ENCODE measurements around the gene ATF6B.

Gene ATF6B
- total RNA-seq = 55.5 to 71.8 (median 64.1) reads per million in 3 donors

DNA sequence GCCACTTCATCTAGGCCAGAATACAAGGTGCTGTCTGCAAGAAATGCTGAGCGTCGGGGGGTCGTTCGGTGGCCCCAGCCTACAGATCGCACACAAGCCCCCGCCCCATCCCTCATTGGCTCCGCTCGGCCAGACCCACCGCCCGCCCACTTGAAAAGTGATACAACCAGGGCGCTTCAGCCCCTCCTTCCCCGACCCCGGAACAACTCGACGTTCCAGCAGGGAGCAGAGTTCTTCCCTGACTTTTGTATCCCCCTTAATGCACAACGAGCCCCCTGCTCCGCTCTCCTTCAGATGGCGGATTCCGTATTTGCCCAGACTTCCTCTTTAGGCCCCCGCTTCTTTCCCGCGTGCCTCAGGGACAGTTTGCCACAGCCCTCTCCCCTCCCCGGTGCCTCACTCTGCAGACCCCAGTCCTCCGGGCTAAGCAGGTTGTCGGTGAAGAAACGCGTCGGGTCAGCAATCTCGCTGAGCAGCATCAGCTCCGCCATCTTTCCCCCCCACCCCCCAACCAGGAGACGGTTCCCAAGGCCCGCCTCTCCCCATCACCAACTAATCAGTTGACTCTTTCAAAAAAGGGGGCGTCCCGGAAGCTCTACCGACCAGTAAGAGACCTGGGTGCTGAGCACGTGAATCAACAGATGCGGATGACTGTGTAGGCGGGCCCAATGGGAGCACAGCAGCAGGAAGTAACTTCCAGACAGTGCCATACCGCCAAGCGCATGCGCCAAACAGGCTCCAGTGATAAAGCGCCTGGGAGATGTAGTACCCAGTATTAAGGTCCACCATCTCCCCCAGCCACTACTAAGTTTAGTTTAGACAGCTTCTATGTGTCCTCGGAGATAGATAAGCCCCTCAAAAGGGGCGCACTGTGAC lies at the start of gene ATF6B:
Gene ATF6B (minus strand): TSS at position 530 of the 876 bp plus-strand sequence. CDS start 39 bp downstream, at position 491.
- Histone ChIP-seq H3K4me3 (ENCODE audit: insufficient read depth, low read depth, low read length, poor library complexity, severe bottlenecking) (peak within 1 kb of the TSS; percentile 94), H3K36me3 (ENCODE audit: control insufficient read depth, insufficient read depth, low read length) (peaks cover 18% of the 10 kb centered on the region), H3K27me3 (replicated peaks; ENCODE audit: control insufficient read depth, insufficient read depth, low read length, poor library complexity, severe bottlenecking) (no peaks in the 10 kb centered on the region), H3K9me3 (ENCODE audit: control insufficient read depth, low read length) (no peaks in the 10 kb centered on the region), H3K27ac (ENCODE audit: insufficient read depth, low read length, poor library complexity, severe bottlenecking) (peak within 1 kb of the TSS; percentile 82), H3K4me1 (ENCODE audit: control insufficient read depth, insufficient read depth, low read length, poor library complexity, severe bottlenecking) (peaks cover 23% of the 10 kb centered on the region)
- peak; percentile 95 to 98 (median 96) for DNase-seq

- H3K4me3 ChIP-seq (ENCODE audit: insufficient read depth, low read depth, low read length, poor library complexity, severe bottlenecking) = peak overlapping the region; percentile 59
- no peaks in the 10 kb centered on the region for H3K9me3 ChIP-seq (ENCODE audit: control insufficient read depth, low read length)
- peaks cover 31% of the 10 kb centered on the region for H3K4me1 ChIP-seq (ENCODE audit: control insufficient read depth, insufficient read depth, low read length, poor library complexity, severe bottlenecking)
- H3K27ac ChIP-seq (ENCODE audit: insufficient read depth, low read length, poor library complexity, severe bottlenecking) = peak overlapping the region; percentile 95
- H3K27me3 ChIP-seq (replicated peaks; ENCODE audit: control insufficient read depth, insufficient read depth, low read length, poor library complexity, severe bottlenecking) = no peaks in the 10 kb centered on the region
- DNase-seq = no peak
- peaks cover 16% of the 10 kb centered on the region for H3K36me3 ChIP-seq (ENCODE audit: control insufficient read depth, insufficient read depth, low read length)
Observed at GRCh38 chr6:32177183-32177787, 49.2 kb upstream of the ATF6B start.

- no peak for DNase-seq
- H3K36me3 ChIP-seq (ENCODE audit: control insufficient read depth, insufficient read depth, low read length) = peaks cover 11% of the 10 kb centered on the region
- peak overlapping the region; percentile 88 for H3K4me3 ChIP-seq (ENCODE audit: insufficient read depth, low read depth, low read length, poor library complexity, severe bottlenecking)
- H3K9me3 ChIP-seq (ENCODE audit: control insufficient read depth, low read length) = no peaks in the 10 kb centered on the region
- H3K27ac ChIP-seq (ENCODE audit: insufficient read depth, low read length, poor library complexity, severe bottlenecking) = peak overlapping the region; percentile 95
- no peaks in the 10 kb centered on the region for H3K27me3 ChIP-seq (replicated peaks; ENCODE audit: control insufficient read depth, insufficient read depth, low read length, poor library complexity, severe bottlenecking)
- H3K4me1 ChIP-seq (ENCODE audit: control insufficient read depth, insufficient read depth, low read length, poor library complexity, severe bottlenecking) = peaks cover 31% of the 10 kb centered on the region
Observed at GRCh38 chr6:32176476-32177182, 48.6 kb upstream of the ATF6B start.

- H3K27ac ChIP-seq (ENCODE audit: insufficient read depth, low read length, poor library complexity, severe bottlenecking) = peak within 1 kb of the TSS; percentile 95
- peaks cover 33% of the 10 kb centered on the region for H3K4me1 ChIP-seq (ENCODE audit: control insufficient read depth, insufficient read depth, low read length, poor library complexity, severe bottlenecking)
- DNase-seq = peak; percentile 86 to 93 (median 92)
- no peaks in the 10 kb centered on the region for H3K27me3 ChIP-seq (replicated peaks; ENCODE audit: control insufficient read depth, insufficient read depth, low read length, poor library complexity, severe bottlenecking)
- peaks cover 5% of the 10 kb centered on the region for H3K36me3 ChIP-seq (ENCODE audit: control insufficient read depth, insufficient read depth, low read length)
- H3K9me3 ChIP-seq (ENCODE audit: control insufficient read depth, low read length) = no peaks in the 10 kb centered on the region
- peak within 1 kb of the TSS; percentile 88 for H3K4me3 ChIP-seq (ENCODE audit: insufficient read depth, low read depth, low read length, poor library complexity, severe bottlenecking)
Observed at GRCh38 chr6:32175711-32176475, 47.8 kb upstream of the ATF6B start, which contains the start of gene AGPAT1. Gene AGPAT1, minus strand, starts transcription at chr6:32176084. Its CDS starts 4,588 bp downstream, at chr6:32171496.

DNA sequence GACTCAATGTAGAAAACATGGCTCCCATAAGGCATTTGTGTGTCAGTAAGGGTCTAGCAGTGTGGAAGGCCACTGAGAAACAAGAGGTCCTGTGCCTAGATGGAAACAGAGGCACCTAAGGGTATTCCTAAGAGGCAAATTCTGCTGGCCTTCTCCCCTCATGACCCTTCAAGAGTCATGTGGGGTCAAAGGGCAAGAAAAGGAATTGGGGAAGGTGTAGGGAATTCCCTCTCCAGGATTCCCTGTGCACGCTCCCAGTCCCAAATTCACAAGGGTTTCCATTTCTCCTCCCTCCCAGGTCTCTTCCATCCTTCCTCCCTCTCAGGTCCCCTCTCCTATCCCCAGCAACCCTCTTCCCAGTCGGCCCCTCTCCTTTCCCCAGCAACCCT lies 47.3 kb upstream of the ATF6B start:
- peak overlapping the region; percentile 95 for H3K27ac ChIP-seq (ENCODE audit: insufficient read depth, low read length, poor library complexity, severe bottlenecking)
- no peaks in the 10 kb centered on the region for H3K9me3 ChIP-seq (ENCODE audit: control insufficient read depth, low read length)
- H3K27me3 ChIP-seq (replicated peaks; ENCODE audit: control insufficient read depth, insufficient read depth, low read length, poor library complexity, severe bottlenecking) = no peaks in the 10 kb centered on the region
- peak overlapping the region; percentile 88 for H3K4me3 ChIP-seq (ENCODE audit: insufficient read depth, low read depth, low read length, poor library complexity, severe bottlenecking)
- DNase-seq = no peak
- peaks cover 5% of the 10 kb centered on the region for H3K36me3 ChIP-seq (ENCODE audit: control insufficient read depth, insufficient read depth, low read length)
- H3K4me1 ChIP-seq (ENCODE audit: control insufficient read depth, insufficient read depth, low read length, poor library complexity, severe bottlenecking) = peaks cover 33% of the 10 kb centered on the region

GRCh38 chr6:32174416-32174815 lies 46.4 kb upstream of the ATF6B start:
- Histone ChIP-seq H3K27ac (ENCODE audit: insufficient read depth, low read length, poor library complexity, severe bottlenecking) (no peak overlapping the region), H3K36me3 (ENCODE audit: control insufficient read depth, insufficient read depth, low read length) (peaks cover 12% of the 10 kb centered on the region), H3K4me1 (ENCODE audit: control insufficient read depth, insufficient read depth, low read length, poor library complexity, severe bottlenecking) (peaks cover 33% of the 10 kb centered on the region), H3K9me3 (ENCODE audit: control insufficient read depth, low read length) (no peaks in the 10 kb centered on the region), H3K4me3 (ENCODE audit: insufficient read depth, low read depth, low read length, poor library complexity, severe bottlenecking) (no peak overlapping the region), H3K27me3 (replicated peaks; ENCODE audit: control insufficient read depth, insufficient read depth, low read length, poor library complexity, severe bottlenecking) (no peaks in the 10 kb centered on the region)
- no peak for DNase-seq

DNA sequence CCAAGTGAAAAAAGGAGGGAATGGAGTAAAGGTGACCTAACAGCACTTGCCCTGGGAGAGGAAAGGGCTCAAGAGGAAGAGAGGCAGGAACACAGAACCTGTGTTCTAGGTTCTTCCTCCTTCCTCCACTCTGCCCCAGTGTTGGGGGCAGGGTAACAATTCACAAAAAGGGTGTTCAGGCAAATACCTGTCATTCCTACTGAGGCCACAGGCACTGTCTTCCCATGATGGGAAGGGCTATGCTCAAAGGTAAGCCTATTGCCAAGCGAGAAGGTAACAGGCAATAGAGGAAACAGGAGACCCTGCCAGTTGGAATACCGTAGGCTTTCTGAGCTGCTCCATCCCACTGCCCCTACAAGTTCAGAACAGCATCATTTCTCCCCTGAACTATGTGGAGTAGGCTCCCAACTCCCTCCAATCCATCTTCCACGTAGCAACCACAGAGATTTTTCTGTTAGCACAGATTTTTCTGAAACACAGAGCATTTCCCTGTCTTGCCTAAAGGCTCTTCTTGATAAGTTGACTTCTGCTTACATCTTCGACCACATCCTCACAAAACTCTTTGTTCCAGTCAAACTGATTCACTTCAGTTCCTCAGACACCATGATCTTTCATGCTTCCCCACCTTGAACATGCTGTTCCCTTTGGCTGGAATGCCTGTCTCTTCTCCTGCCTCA lies 45.1 kb upstream of the ATF6B start:
- H3K36me3 ChIP-seq (ENCODE audit: control insufficient read depth, insufficient read depth, low read length) = peaks cover 19% of the 10 kb centered on the region
- H3K4me3 ChIP-seq (ENCODE audit: insufficient read depth, low read depth, low read length, poor library complexity, severe bottlenecking) = no peak overlapping the region
- H3K9me3 ChIP-seq (ENCODE audit: control insufficient read depth, low read length) = no peaks in the 10 kb centered on the region
- H3K4me1 ChIP-seq (ENCODE audit: control insufficient read depth, insufficient read depth, low read length, poor library complexity, severe bottlenecking) = peaks cover 28% of the 10 kb centered on the region
- H3K27me3 ChIP-seq (replicated peaks; ENCODE audit: control insufficient read depth, insufficient read depth, low read length, poor library complexity, severe bottlenecking) = no peaks in the 10 kb centered on the region
- no peak overlapping the region for H3K27ac ChIP-seq (ENCODE audit: insufficient read depth, low read length, poor library complexity, severe bottlenecking)
- no peak for DNase-seq

- Histone ChIP-seq H3K27me3 (replicated peaks; ENCODE audit: control insufficient read depth, insufficient read depth, low read length, poor library complexity, severe bottlenecking) (no peaks in the 10 kb centered on the region), H3K9me3 (ENCODE audit: control insufficient read depth, low read length) (no peaks in the 10 kb centered on the region), H3K4me1 (ENCODE audit: control insufficient read depth, insufficient read depth, low read length, poor library complexity, severe bottlenecking) (peaks cover 14% of the 10 kb centered on the region), H3K27ac (ENCODE audit: insufficient read depth, low read length, poor library complexity, severe bottlenecking) (no peak overlapping the region), H3K4me3 (ENCODE audit: insufficient read depth, low read depth, low read length, poor library complexity, severe bottlenecking) (no peak overlapping the region), H3K36me3 (ENCODE audit: control insufficient read depth, insufficient read depth, low read length) (peaks cover 23% of the 10 kb centered on the region)
- DNase-seq = no peak
Observed at GRCh38 chr6:32171234-32171633, 43.2 kb upstream of the ATF6B start.

DNA sequence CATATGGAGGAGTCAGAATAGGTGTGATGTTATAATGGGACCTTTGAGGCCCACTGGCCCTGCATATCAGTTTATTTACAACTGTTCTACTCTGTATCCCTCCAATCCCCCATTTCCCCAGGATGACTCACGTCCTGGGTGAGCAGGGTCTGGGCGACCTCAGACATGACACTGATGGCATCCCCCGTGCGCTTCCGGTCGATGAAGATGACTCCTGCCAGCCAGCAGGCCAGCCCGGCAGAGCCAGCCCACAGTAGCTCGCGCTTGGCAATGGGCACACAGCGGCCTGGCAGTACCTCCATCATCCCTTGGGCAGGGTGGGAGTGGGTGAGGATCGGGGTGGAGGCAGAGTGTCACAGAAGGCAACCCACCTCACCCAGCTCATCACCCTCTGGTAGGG lies 42.2 kb upstream of the ATF6B start:
- H3K4me1 ChIP-seq (ENCODE audit: control insufficient read depth, insufficient read depth, low read length, poor library complexity, severe bottlenecking) = peaks cover 8% of the 10 kb centered on the region
- peaks cover 23% of the 10 kb centered on the region for H3K36me3 ChIP-seq (ENCODE audit: control insufficient read depth, insufficient read depth, low read length)
- DNase-seq = no peak
- no peak overlapping the region for H3K4me3 ChIP-seq (ENCODE audit: insufficient read depth, low read depth, low read length, poor library complexity, severe bottlenecking)
- H3K27ac ChIP-seq (ENCODE audit: insufficient read depth, low read length, poor library complexity, severe bottlenecking) = no peak overlapping the region
- H3K9me3 ChIP-seq (ENCODE audit: control insufficient read depth, low read length) = no peaks in the 10 kb centered on the region
- H3K27me3 ChIP-seq (replicated peaks; ENCODE audit: control insufficient read depth, insufficient read depth, low read length, poor library complexity, severe bottlenecking) = no peaks in the 10 kb centered on the region
